Right renal pelvis (tissue), 4 donors: ENCODE measurements around the gene NPC1L1. TPM values are rescaled to one million over a fixed set of nuclear protein-coding genes. Genes with fewer than 3 reads are reported as not detected.
"Not testable (repeated sequence)": the region's sequence is repeated elsewhere in the genome, so short reads cannot be mapped to it uniquely, and the experiment has no call there.

ENCODE experiments used
- DNase-seq, 4 donors: peaks; one replicate each; pipeline ENCODE4 v3.0.0-alpha.2; 2013; ENCODE audit warnings: low read depth in 4 of 4, low spot score in 3 of 4, missing footprints in 1 of 4
- polyA plus RNA-seq, 4 donors: library from polyadenylated mRNA; unstranded; fragments of 120-200 nt; gene quantifications; one replicate each; pipeline ENCODE4 v1.2.1, GENCODE V29; 2013; ENCODE audit not compliant: insufficient read length in 4 of 4

The NPC1L1 gene
- polyA plus RNA-seq, 4 donors = 2.4 to 3.9 (median 2.7) TPM

GRCh38 chr7:44565097-44565794 lies 24.1 kb upstream of the NPC1L1 start:
- DNase-seq = no peak

- no peak for DNase-seq
Observed at GRCh38 chr7:44564606-44565005, 23.5 kb upstream of the NPC1L1 start.

- no peak for DNase-seq
Observed at GRCh38 chr7:44563171-44563679, 22.1 kb upstream of the NPC1L1 start.

DNA sequence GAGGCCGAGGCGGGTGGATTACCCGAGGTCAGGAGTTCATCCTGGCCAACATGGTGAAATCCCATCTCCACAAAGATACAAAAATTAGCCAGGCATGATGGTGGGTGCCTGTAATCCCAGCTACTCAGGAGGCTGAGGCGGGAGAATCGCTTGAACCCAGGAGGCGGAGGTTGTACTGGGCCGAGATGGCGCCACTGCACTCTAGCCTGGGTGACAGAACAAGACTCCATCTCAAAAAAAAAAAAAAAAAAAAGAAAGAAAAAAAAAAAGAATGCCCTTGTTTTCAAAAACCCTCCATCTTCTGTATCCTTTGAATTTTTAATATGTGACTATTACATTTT lies 21.5 kb upstream of the NPC1L1 start:
- not testable (repeated sequence) for DNase-seq

DNA sequence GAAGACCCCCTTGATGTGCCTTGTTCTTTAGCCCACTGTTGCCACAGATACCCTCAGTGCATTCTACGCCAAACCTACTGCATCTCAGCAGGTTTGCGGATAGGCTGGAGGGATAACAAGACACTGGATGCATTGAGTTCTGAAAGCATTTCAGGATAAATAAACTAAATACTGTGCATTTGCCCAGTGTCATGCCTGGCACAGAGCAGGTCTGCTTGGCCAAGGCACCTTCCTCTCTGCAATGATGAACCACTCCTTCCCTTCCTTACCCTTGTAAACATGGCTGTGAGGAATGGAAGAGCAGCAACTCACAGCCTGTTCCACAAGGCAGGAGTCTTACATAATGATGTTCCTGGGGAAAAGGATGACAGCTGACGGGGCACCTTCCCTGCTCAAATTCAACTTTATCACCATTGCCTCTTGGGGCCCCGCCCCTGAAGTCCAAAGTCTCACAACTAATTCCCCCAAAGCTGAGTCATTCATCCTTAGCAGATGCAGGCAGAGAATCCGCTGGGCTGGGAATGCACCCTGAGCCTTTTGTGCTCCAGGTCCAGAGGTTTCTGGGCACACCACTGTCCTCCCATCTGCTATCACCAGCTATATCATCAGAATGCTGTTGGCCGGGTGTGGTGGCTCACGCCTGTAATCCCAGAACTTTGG lies 21.0 kb upstream of the NPC1L1 start:
- no peak for DNase-seq

- no peak for DNase-seq
Observed at GRCh38 chr7:44561481-44561880, 20.4 kb upstream of the NPC1L1 start.

- no peak for DNase-seq
Observed at GRCh38 chr7:44559485-44559884, 18.4 kb upstream of the NPC1L1 start.

GRCh38 chr7:44557485-44557884 lies 16.4 kb upstream of the NPC1L1 start:
- no peak for DNase-seq

GRCh38 chr7:44555350-44555749 lies 14.2 kb upstream of the NPC1L1 start:
- DNase-seq = no peak

DNA sequence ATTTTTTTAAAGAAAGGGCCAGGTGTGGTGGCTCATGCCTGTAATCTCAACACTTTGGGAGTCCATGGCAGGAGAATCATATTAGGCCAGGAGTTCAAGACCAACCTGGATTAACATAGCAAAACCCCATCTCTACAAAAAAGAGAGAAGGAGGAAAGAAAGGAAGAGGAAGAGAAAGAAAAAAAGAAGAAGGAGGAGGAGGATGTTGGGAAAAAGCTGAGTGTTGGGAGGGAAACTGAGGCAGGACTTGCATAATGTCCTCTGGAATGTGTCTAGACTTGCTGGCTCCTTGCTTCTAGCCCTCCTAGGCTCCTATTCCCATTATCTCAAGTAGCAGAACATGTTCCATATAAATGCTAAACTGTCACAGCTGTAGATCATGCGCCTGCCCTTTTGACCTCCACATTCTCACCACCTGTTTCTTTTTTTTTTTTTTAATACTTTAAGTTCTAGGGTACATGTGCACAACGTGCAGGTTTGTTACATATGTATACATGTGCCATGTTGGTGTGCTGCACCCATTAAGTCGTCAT lies 11.4 kb upstream of the NPC1L1 start:
- not testable (repeated sequence) for DNase-seq

- DNase-seq = no peak
Observed at GRCh38 chr7:44549457-44549856, 8.3 kb upstream of the NPC1L1 start.

DNA sequence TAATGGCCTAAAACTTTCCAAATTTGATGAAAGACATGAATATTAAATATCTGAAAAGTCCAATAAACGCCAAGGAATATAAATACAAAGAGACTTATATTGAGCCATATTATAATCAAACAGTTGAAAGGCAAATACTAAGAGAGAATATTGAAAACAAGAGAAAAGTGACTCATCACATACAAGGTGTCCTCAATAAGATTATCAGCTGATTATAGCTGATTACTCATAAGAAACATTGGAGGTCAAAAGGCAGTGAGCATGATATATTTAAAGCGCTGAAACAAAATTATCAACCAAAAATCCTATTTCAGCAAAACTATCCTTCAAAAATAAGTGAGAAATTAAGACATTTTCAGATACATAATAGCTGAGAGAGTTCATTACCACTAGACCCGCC lies 7.8 kb upstream of the NPC1L1 start:
- DNase-seq = no peak

DNA sequence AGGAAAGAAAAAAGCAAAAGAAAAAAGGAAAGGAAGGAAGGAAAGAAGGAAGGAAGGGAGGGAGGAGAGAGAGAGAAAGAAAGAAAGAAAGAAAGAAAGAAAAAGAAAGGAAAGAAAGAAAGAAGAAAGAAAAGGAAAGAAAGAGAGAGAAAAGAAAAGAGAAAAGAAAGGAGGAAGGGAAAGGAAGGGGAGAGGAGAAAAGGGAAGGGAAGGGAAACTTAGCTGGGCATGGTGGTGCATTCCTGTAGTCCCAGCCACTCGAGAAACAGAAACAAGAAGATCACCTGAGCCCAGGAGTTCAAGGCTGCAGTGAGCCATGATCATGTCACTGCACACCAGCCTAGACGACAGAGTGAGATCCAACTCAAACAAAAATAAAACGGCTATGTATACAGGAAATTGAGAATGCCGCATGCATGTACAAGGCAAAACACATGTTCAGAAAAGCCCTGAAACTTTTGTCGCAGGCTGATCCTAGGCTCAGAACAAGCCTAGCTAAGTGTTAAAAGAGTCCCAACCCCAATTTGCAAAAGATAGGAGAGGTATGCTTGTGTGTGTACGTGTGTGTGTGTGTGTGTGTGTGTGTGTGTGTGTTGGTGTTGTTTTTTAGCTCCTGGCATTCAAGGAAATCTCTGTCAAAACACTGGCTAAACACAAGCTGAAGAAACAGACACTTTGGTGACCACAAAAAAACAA lies 6.6 kb upstream of the NPC1L1 start:
- DNase-seq = no peak

GRCh38 chr7:44541876-44542610 lies 913 bp upstream of the NPC1L1 start:
- no peak for DNase-seq

DNA sequence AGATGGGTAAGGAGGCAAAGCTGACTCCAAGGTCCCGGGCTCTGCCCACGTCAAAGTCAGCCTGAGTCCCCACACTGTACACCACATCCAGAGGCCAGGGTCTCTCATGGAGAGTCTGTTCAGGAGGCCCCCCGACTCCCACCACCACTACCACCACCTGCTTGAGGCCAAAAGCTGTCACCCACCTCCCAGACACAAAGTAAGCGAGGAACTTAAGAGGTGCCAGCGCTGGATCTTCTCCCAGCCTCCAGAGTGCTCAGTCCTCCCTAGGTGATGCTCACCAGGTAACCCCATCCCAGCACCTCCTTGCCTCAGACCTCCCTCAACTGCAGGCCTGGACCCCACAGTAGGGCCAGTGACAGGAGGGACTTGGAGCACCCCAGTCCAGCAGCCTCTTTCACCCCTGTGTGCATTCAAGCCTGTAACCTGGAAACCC lies 520 bp downstream of the NPC1L1 start:
- no peak for DNase-seq

GRCh38 chr7:44539669-44540506 lies 1.2 kb downstream of the NPC1L1 start:
- no peak for DNase-seq

DNA sequence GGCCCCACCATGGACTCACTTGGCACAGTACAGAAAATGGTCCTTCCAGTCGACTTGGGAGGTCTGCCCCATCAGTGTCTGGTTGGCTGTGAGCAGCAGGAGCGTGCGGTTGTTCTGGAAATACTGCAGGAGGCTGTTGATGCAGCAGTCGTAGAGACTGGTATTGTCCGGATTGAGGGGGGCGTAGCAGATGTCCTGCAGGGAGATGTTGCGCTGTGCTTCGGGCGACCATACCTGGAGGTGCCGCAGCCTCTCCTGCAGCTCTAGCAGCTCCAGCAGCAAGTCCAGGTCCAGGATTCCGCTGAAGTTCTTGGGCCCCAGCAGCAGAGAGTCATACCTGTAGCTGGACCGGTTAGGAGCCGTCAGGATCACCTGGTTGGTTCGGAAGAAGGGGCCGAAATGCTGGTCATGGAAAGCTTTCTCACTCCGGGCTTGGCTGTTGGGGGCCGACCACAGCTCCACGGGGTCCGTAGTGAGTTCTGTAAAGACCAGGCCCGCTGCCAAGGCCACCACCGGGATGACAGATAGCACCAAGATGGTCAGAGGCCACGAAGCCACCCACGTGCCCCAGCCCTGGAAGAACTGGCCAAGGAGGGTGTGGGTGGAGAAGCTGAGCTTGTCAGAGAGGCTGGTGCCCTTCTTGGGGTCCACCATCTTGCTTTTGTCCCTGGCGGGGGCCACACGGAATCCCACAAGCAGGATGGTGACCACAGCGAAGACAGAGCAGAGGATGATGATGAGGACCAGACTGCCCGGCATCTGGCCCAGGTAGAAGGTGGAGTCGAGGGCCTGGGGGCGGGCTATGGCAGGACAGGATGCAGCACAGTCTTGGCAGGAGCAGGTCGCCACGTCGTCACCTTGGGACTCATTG lies 2.1 kb downstream of the NPC1L1 start:
- no peak for DNase-seq

DNA sequence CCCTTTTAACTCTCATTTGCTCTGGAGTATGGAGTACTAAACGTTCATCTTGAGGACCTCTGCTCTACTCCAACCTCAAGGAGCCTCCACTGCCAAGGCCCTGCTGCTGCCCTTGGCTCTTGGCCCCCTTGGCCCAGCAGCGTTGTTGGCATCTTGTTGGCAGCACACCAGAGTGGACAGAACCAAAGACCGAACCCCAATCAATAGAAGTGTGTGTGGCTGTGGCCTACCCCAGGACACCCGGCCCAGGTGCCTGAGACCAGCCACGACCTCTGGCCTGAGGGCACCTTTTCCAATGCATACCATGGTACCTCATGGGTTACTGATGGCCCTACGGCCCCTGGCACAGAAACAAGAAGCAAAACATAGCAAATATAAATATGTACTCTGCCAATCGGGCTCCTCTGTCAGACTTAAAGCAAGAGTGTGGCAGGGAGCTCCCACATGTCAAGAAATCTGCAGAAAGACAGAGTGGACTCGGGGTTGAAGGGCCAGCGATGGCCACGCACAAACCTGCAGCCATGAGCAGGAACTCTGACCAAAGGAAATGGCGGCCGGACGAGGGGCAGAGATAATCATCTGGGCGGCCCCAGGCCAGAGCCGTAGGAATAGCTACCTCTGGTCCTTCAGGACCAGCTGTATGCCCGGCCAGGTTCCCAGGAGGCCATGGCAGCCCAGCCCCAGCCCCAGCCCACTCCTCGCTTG lies 2.9 kb downstream of the NPC1L1 start:
- DNase-seq = no peak
